ENCODE data around the gene FAM98C. TPM values are rescaled to one million over a fixed set of nuclear protein-coding genes. Genes with fewer than 3 reads are reported as not detected.

FAM98C gene
- total RNA-seq, 2 donors from 2014 or later, result 28.4 to 33.1 TPM

- Mint-ChIP-seq H3K27ac (peak within 1 kb of the TSS; percentile 99 to 100), H3K36me3 (peaks cover 29 to 30% of the 10 kb centered on the region in 2 donors), H3K9me3 (no peaks in the 10 kb centered on the region)
- DNase-seq (ENCODE audit: low spot score in 2 of 2), result peak; percentile 98 to 99
- ATAC-seq, result peak; percentile 97 to 99
Measured at GRCh38 chr19:38374332-38375097, 28.4 kb upstream of the FAM98C start, which contains the start of gene PSMD8. Gene PSMD8 (plus strand): TSS chr19:38374571. CDS start chr19:38374602, 31 bp downstream.

- Mint-ChIP-seq H3K36me3 (peaks cover 33 to 34% of the 10 kb centered on the region in 2 donors), H3K27ac (peak overlapping the region; percentile 99 to 100), H3K9me3 (no peaks in the 10 kb centered on the region)
- DNase-seq (ENCODE audit: low spot score in 2 of 2), result no peak
- peak in 1 of 2 donors; percentile 3 for ATAC-seq
Measured at GRCh38 chr19:38375098-38375493, 27.8 kb upstream of the FAM98C start.

- H3K27ac Mint-ChIP-seq, result peak overlapping the region; percentile 99 to 100
- no peaks in the 10 kb centered on the region for H3K9me3 Mint-ChIP-seq
Measured at GRCh38 chr19:38375748-38376147, 27.1 kb upstream of the FAM98C start.

GRCh38 chr19:38376576-38376975, 26.3 kb upstream of the FAM98C start:
- Mint-ChIP-seq H3K36me3 (peaks cover 41 to 47% of the 10 kb centered on the region in 2 donors), H3K9me3 (no peaks in the 10 kb centered on the region), H3K27ac (peak overlapping the region in 1 of 2 donors; percentile 81)
- ATAC-seq (no peak), DNase-seq (ENCODE audit: low spot score in 2 of 2) (no peak)

More at GRCh38 chr19:38375748-38376147, 27.1 kb upstream of the FAM98C start:
- no peak for ATAC-seq
- H3K36me3 Mint-ChIP-seq, result peaks cover 38 to 39% of the 10 kb centered on the region in 2 donors
- no peak for DNase-seq (ENCODE audit: low spot score in 2 of 2)

GRCh38 chr19:38377052-38377451, 25.8 kb upstream of the FAM98C start:
- Mint-ChIP-seq H3K9me3 (no peaks in the 10 kb centered on the region), H3K36me3 (peaks cover 44 to 52% of the 10 kb centered on the region in 2 donors), H3K27ac (no peak overlapping the region)
- DNase-seq (ENCODE audit: low spot score in 2 of 2), result no peak
- no peak for ATAC-seq

GRCh38 chr19:38378866-38379265, 24.0 kb upstream of the FAM98C start:
- Mint-ChIP-seq H3K36me3 (peaks cover 56 to 67% of the 10 kb centered on the region in 2 donors), H3K9me3 (no peaks in the 10 kb centered on the region), H3K27ac (peak overlapping the region in 1 of 2 donors; percentile 36)
- DNase-seq (ENCODE audit: low spot score in 2 of 2) (no peak), ATAC-seq (no peak)

GRCh38 chr19:38381138-38381537, 21.8 kb upstream of the FAM98C start:
- Mint-ChIP-seq H3K9me3 (no peaks in the 10 kb centered on the region), H3K27ac (no peak overlapping the region), H3K36me3 (peaks cover 54 to 65% of the 10 kb centered on the region in 2 donors)
- no peak for ATAC-seq
- DNase-seq (ENCODE audit: low spot score in 2 of 2), result no peak

- Mint-ChIP-seq H3K36me3 (peaks cover 45 to 62% of the 10 kb centered on the region in 2 donors), H3K27ac (no peak overlapping the region), H3K9me3 (no peaks in the 10 kb centered on the region)
- ATAC-seq (no peak), DNase-seq (ENCODE audit: low spot score in 2 of 2) (no peak)
Measured at GRCh38 chr19:38383184-38383583, 19.7 kb upstream of the FAM98C start.

- ATAC-seq (no peak), DNase-seq (ENCODE audit: low spot score in 2 of 2) (no peak)
- H3K9me3 Mint-ChIP-seq, result no peaks in the 10 kb centered on the region
- no peak overlapping the region for H3K27ac Mint-ChIP-seq
- peaks cover 45 to 62% of the 10 kb centered on the region in 2 donors for H3K36me3 Mint-ChIP-seq
Measured at GRCh38 chr19:38383743-38384142, 19.1 kb upstream of the FAM98C start.

GRCh38 chr19:38384209-38385027, 18.5 kb upstream of the FAM98C start:
- ATAC-seq (no peak), DNase-seq (ENCODE audit: low spot score in 2 of 2) (no peak)
- H3K9me3 Mint-ChIP-seq, result no peaks in the 10 kb centered on the region
- peak overlapping the region in 1 of 2 donors; percentile 81 for H3K27ac Mint-ChIP-seq
- peaks cover 42 to 56% of the 10 kb centered on the region in 2 donors for H3K36me3 Mint-ChIP-seq

GRCh38 chr19:38385057-38385803, 17.7 kb upstream of the FAM98C start:
- Mint-ChIP-seq H3K9me3 (no peaks in the 10 kb centered on the region), H3K36me3 (peaks cover 35 to 49% of the 10 kb centered on the region in 2 donors)
- no peak for DNase-seq (ENCODE audit: low spot score in 2 of 2)

GRCh38 chr19:38385804-38386257, 17.1 kb upstream of the FAM98C start:
- Mint-ChIP-seq H3K36me3 (peaks cover 32 to 45% of the 10 kb centered on the region in 2 donors), H3K9me3 (no peaks in the 10 kb centered on the region), H3K27ac (no peak overlapping the region)
- ATAC-seq, result peak in 1 of 2 donors; percentile 15
- no peak for DNase-seq (ENCODE audit: low spot score in 2 of 2)

More at GRCh38 chr19:38385057-38385803, 17.7 kb upstream of the FAM98C start:
- H3K27ac Mint-ChIP-seq, result no peak overlapping the region
- no peak for ATAC-seq

- DNase-seq (ENCODE audit: low spot score in 2 of 2) (no peak), ATAC-seq (no peak)
- Mint-ChIP-seq H3K27ac (no peak overlapping the region), H3K36me3 (peaks cover 31 to 39% of the 10 kb centered on the region in 2 donors), H3K9me3 (no peaks in the 10 kb centered on the region)
Measured at GRCh38 chr19:38386300-38386970, 16.5 kb upstream of the FAM98C start.

GRCh38 chr19:38386971-38387549, 15.8 kb upstream of the FAM98C start:
- no peaks in the 10 kb centered on the region for H3K9me3 Mint-ChIP-seq
- peak overlapping the region in 1 of 2 donors; percentile 78 for H3K27ac Mint-ChIP-seq
- ATAC-seq, result no peak
- DNase-seq (ENCODE audit: low spot score in 2 of 2), result no peak
- H3K36me3 Mint-ChIP-seq, result peaks cover 26 to 33% of the 10 kb centered on the region in 2 donors

- Mint-ChIP-seq H3K27ac (peak within 1 kb of the TSS in 1 of 2 donors; percentile 78), H3K36me3 (peaks cover 24 to 26% of the 10 kb centered on the region in 2 donors), H3K9me3 (no peaks in the 10 kb centered on the region)
- peak; percentile 67 to 89 for DNase-seq (ENCODE audit: low spot score in 2 of 2)
- peak; percentile 56 to 78 for ATAC-seq
Measured at GRCh38 chr19:38387550-38388348, 15.1 kb upstream of the FAM98C start, which contains the start of gene GGN. Gene GGN (minus strand): TSS chr19:38388034. CDS start chr19:38387261, 773 bp downstream.

All from activated naive CD4-positive, alpha-beta T cell treated with anti-CD3 and anti-CD28 coated beads, Interleukin-2, amount 50 U/mL, for 72 hours (primary cell).